Epithelial cell of esophagus (primary cell): ENCODE measurements around the gene KLK1.

ENCODE experiments used
- DNase-seq: peaks from one replicate; pipeline ENCODE4 v3.0.0; 2010; ENCODE audit warnings: low read depth
- H3K4me3 ChIP-seq: 2 replicates; pipeline ENCODE4 v1.5.1; 2011; ENCODE audit warnings: mild to moderate bottlenecking, low read length, control low read depth
- TF ChIP-seq, protein P1 (sequence below): IDR thresholded peaks from 2 replicates; pipeline ENCODE4 v1.5.1; 2011; ENCODE audit warnings: low read depth, mild to moderate bottlenecking, low read length, control low read depth, inconsistent platforms; ENCODE audit not compliant: insufficient read depth; ENCODE audit errors: missing control alignments

KLK1 gene

DNA sequence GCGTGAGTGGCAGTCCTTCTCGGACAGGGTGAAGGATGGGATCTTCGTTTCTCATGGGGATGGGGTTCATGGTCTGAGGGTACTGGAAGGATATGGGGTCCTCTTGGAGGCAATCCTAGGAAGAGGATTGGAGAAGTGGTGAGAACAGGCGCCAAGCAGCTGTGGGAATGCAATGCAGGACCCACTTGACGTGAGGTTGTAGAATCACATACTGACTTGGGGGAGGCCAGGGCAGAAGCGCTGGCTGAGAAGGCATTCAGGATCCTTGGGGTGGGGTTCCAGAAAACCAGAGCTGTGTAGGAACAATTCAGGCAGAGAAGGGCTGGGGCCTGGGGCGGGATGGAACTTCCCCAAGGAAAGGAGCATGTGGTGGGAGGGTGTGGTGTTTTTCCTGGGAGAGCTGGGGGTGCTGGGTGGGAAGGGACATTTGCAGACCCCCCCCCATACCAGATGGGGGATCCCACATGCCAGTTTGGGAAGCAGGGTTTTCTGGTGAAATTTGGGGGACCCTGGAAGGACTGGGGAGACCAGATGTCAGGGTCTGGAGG is 852 bp downstream of the KLK1 start:
- TF ChIP-seq, protein P1, sequence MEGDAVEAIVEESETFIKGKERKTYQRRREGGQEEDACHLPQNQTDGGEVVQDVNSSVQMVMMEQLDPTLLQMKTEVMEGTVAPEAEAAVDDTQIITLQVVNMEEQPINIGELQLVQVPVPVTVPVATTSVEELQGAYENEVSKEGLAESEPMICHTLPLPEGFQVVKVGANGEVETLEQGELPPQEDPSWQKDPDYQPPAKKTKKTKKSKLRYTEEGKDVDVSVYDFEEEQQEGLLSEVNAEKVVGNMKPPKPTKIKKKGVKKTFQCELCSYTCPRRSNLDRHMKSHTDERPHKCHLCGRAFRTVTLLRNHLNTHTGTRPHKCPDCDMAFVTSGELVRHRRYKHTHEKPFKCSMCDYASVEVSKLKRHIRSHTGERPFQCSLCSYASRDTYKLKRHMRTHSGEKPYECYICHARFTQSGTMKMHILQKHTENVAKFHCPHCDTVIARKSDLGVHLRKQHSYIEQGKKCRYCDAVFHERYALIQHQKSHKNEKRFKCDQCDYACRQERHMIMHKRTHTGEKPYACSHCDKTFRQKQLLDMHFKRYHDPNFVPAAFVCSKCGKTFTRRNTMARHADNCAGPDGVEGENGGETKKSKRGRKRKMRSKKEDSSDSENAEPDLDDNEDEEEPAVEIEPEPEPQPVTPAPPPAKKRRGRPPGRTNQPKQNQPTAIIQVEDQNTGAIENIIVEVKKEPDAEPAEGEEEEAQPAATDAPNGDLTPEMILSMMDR: no peak
- H3K4me3 ChIP-seq: no peak overlapping the region
- DNase-seq: no peak

DNA sequence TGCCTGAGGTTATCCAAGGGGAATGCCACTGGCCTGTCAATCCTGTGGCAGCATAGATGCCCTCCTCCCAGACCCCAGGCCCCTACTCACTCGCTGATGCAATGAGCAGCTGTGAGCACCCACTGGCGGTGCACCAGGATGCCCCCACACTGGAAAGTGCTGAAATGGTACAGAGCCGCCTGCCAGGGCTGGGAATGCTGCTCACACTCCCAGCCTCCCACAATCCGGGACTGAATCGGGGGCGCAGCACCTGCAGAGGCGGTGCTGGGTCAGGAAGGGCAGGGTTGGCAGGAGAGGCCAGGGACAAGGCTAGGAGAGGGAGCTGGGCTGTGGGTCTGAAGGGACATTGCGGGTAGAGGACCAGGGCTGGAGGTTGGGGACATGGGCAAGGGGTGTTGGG is 2.0 kb downstream of the KLK1 start:
- no peak overlapping the region for H3K4me3 ChIP-seq
- no peak for DNase-seq
- TF ChIP-seq, protein P1: no peak

DNA sequence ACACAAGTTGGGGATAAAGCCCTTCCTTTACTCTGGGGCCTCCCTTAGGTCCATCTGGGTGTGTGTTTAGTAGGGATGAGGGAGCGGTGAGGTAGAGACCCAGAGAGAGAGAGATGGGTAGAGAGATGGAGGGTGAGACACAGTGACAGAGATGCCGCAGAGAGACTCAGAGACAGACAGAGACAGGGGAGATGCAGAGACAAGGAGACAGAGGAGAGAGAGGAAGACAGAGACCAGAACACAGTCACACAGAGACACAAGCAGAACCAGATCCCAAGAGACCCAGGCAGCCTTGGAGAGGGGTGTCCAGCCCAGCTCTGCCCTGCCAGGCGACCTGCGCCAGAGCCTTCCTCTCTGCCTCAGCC is 2.4 kb downstream of the KLK1 start:
- TF ChIP-seq, protein P1: no peak
- no peak overlapping the region for H3K4me3 ChIP-seq

DNA sequence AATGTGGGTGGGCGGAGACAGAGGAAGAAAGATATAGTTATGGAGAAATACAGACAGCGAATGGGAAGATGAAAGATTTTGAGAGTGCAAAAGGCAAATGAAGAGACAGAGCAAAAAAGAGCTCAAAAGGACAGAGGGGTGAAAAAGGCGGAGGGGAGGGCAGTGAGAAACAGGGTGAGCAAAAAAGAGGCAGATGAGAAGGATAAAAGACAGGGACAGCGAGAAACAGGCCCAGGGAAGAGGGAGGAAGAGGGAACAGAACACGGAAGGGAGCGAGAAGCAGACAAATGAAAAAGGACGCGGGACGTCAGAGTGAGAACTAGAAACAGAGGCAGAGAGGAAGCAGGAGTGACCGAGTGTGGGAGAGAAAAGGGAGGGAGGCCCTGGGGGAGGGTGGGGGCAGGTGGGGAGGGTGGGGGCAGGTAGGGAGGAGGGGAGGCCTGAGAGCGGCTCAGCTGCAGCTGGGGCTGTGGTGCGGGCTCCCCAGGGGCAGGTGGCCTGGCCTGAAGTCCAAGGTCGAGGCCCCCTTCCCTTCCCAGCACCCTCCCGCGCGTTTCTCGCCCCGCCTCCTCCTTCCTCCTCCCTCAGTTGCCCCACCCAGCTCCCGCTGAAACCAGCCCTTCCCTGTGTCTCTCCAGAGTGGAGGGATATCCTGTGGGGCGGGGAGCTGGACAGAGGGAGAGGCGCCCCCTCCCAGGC is 2.9 kb downstream of the KLK1 start:
- TF ChIP-seq, protein P1: no peak
- no peak for DNase-seq
- no peak overlapping the region for H3K4me3 ChIP-seq

More for the DNA sequence above, 2.4 kb downstream of the KLK1 start:
- DNase-seq: no peak

DNA sequence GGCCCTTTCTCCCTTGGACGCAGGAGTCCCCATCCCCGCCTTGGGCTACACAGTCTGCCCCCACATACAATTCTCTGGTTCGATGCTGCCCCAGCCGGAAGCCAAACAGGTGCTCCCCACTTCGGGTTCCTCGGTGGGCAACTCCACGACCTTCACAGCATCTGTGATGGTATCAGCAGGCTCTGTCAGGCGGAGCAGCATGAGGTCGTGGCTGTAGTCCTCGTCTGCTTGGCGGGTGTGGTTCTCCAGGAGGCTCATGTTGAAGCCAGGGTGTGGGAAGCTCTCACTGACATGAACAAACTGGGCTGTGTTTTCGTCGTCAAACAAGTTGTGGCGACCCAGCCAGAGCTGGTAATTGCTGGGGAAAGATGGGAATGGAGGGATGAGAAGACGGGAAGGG is 3.5 kb downstream of the KLK1 start:
- peak; percentile 6 for DNase-seq
- H3K4me3 ChIP-seq: no peak overlapping the region
- TF ChIP-seq, protein P1: no peak

DNA sequence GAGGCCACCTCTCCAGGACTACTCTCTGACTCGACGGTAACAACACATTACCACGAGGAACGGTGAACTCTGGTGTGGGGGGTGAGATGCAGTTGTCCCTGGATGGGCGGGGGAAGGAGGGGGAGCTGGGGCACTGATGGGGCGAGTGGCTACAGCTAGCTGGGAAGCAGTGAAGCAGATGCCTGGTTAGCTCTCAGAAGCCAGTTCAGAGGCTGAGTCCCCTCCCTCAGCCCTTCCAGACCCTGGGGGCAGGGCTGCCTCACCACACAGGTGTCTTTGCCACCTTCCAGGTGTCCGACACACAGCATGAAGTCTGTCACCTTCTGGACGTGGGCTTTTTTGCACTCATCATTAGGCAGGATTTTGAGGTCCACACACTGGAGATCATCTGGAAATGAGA is 4.0 kb downstream of the KLK1 start:
- no peak overlapping the region for H3K4me3 ChIP-seq
- TF ChIP-seq, protein P1: no peak
- no peak for DNase-seq

DNA sequence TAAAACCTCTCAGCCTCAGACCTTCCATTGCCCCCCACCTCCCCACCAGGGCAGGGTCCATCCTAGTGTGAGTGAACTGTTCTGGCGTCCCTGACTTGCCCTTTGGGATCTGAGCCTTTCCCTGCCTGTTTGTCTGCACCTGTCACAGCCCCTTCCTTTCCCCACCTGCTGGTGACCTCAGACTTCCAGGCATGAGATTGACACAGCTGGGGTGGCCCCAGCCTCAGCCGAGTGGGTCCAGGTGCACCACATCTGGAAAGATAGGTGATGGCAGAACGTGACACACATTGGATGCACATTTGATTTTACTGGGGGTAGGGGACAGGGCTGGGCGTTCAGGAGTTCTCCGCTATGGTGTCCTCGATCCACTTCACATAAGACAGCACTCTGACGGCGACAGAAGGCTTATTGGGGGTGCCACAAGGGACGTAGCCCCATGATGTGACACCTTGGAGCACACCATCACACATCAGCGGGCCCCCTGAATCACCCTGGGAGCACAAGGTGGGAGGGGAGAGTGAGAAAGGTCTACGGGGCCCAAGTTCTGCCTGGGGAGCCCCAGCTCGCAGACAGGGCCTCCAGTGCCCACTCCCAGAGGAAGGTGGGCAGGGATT is 4.6 kb downstream of the KLK1 start:
- H3K4me3 ChIP-seq: no peak overlapping the region
- TF ChIP-seq, protein P1: no peak
- no peak for DNase-seq
